GM23338 (cell line): ENCODE results near the gene TPST1. TPM values are rescaled to one million over a fixed set of nuclear protein-coding genes. Genes with fewer than 3 reads are reported as not detected.

Source experiments
- ATAC-seq: fragments of 200-7000 bp; cut with Tn5 transposase; 3 replicates; pipeline ENCODE4 v1.9.1; 2020
- DNase-seq: peaks from one replicate; pipeline ENCODE4 v3.0.0-alpha.2; 2015; ENCODE audit warnings: low spot score
- H2AFZ ChIP-seq: fragments of 200-600 bp; sonication (generic); 2 replicates; pipeline ENCODE4 v1.8.0; 2016; ENCODE audit warnings: antibody characterized with exemption, mild to moderate bottlenecking, moderate library complexity
- H3F3A ChIP-seq: fragments of 200-600 bp; sonication (generic); replicated peaks from 2 replicates; pipeline ENCODE4 v1.8.0; 2017; ENCODE audit warnings: antibody characterized with exemption, mixed run types, low read depth
- H3K27ac ChIP-seq: fragments of 200-600 bp; sonication (generic); 2 replicates; pipeline ENCODE4 v1.6.1; 2016; ENCODE audit warnings: low read depth
- H3K27me3 ChIP-seq: fragments of 200-600 bp; sonication (generic); 2 replicates; pipeline ENCODE4 v1.8.0; 2016; ENCODE audit warnings: mild to moderate bottlenecking, mixed run types, moderate library complexity; ENCODE audit not compliant: insufficient read depth
- H3K36me3 ChIP-seq: fragments of 200-600 bp; sonication (generic); 2 replicates; pipeline ENCODE4 v1.8.0; 2016; ENCODE audit warnings: mild to moderate bottlenecking; ENCODE audit not compliant: insufficient read depth
- H3K4me1 ChIP-seq: fragments of 200-600 bp; sonication (generic); 2 replicates; pipeline ENCODE4 v1.8.0; 2016; ENCODE audit warnings: mild to moderate bottlenecking, moderate library complexity; ENCODE audit not compliant: insufficient read depth
- H3K4me2 ChIP-seq: fragments of 200-600 bp; sonication (generic); 2 replicates; pipeline ENCODE4 v1.7.1; 2017; ENCODE audit warnings: mixed run types
- H3K4me3 ChIP-seq: fragments of 200-600 bp; sonication (generic); 2 replicates; pipeline ENCODE4 v1.6.1; 2016; ENCODE audit warnings: mixed run types
- H3K79me2 ChIP-seq: fragments of 200-600 bp; sonication (generic); replicated peaks from 2 replicates; pipeline ENCODE4 v1.8.0; 2017; ENCODE audit warnings: mild to moderate bottlenecking; ENCODE audit not compliant: insufficient read depth
- H3K9me2 ChIP-seq: fragments of 200-600 bp; sonication (generic); 2 replicates; pipeline ENCODE4 v1.8.0; 2017; ENCODE audit not compliant: insufficient read depth
- H4K20me1 ChIP-seq: fragments of 200-600 bp; sonication (generic); replicated peaks from 2 replicates; pipeline ENCODE4 v1.8.0; 2017; ENCODE audit warnings: mild to moderate bottlenecking; ENCODE audit not compliant: insufficient read depth
- H3K27ac Mint-ChIP-seq: 2 replicates; pipeline ENCODE4 v1.8.0; 2020; ENCODE audit warnings: inconsistent platforms, mild to moderate bottlenecking, moderate library complexity, mixed read lengths
- H3K27me3 Mint-ChIP-seq: 3 replicates; pipeline ENCODE4 v1.8.0; 2022; ENCODE audit warnings: low read depth, mild to moderate bottlenecking, moderate library complexity, mixed read lengths, inconsistent platforms; ENCODE audit not compliant: insufficient read depth, poor library complexity
- H3K36me3 Mint-ChIP-seq: 3 replicates; pipeline ENCODE4 v1.8.0; 2021; ENCODE audit warnings: low read depth, mild to moderate bottlenecking, inconsistent platforms, moderate library complexity, mixed read lengths
- H3K4me1 Mint-ChIP-seq: 3 replicates; pipeline ENCODE4 v1.8.0; 2020; ENCODE audit warnings: mild to moderate bottlenecking, inconsistent platforms, mixed read lengths
- H3K4me3 Mint-ChIP-seq: 3 replicates; pipeline ENCODE4 v1.8.0; 2021; ENCODE audit warnings: moderate library complexity, mild to moderate bottlenecking, inconsistent platforms, mixed read lengths
- H3K9me3 Mint-ChIP-seq: 3 replicates; pipeline ENCODE4 v1.8.0; 2020; ENCODE audit warnings: moderate library complexity, mild to moderate bottlenecking, inconsistent platforms, mixed read lengths
- CREB1 ChIP-seq: fragments of 250-450 bp; sonication (Bioruptor Pico); IDR thresholded peaks from 2 replicates; pipeline ENCODE4 v1.5.0; 2020; ENCODE audit warnings: low read depth, mild to moderate bottlenecking, moderate library complexity
- ETS1 ChIP-seq: IDR thresholded peaks from 2 replicates; pipeline ENCODE4 v1.6.1; 2016; ENCODE audit warnings: antibody characterized with exemption
- EZH2 ChIP-seq: fragments of 200-600 bp; sonication (generic); IDR thresholded peaks from one replicate; pipeline ENCODE4 v1.8.0; 2017; ENCODE audit warnings: antibody characterized with exemption, mild to moderate bottlenecking, low read depth; ENCODE audit not compliant: unreplicated experiment
- EZH2phosphoT487 ChIP-seq: fragments of 200-600 bp; sonication (generic); IDR thresholded peaks from one replicate; pipeline ENCODE4 v1.8.1; 2018; ENCODE audit warnings: antibody characterized with exemption; ENCODE audit not compliant: unreplicated experiment
- NANOG ChIP-seq: IDR thresholded peaks from 2 replicates; pipeline ENCODE4 v1.6.1; 2016; ENCODE audit warnings: antibody characterized with exemption, borderline replicate concordance
- STAT1 ChIP-seq: IDR thresholded peaks from one replicate; pipeline ENCODE4 v1.6.1; 2016; ENCODE audit warnings: antibody characterized with exemption; ENCODE audit not compliant: unreplicated experiment
- ZNF114 ChIP-seq: fragments of 250-450 bp; sonication (Bioruptor Pico); IDR thresholded peaks from 2 replicates; pipeline ENCODE4 v1.5.0; 2020; ENCODE audit warnings: mild to moderate bottlenecking, moderate library complexity
- ZNF462 ChIP-seq: fragments of 250-450 bp; sonication (Bioruptor Pico); IDR thresholded peaks from 2 replicates; pipeline ENCODE4 v1.5.0; 2020; ENCODE audit warnings: mild to moderate bottlenecking, moderate library complexity
- polyA plus RNA-seq: library from polyadenylated mRNA; unstranded; fragments of >200 nt; fragmentation: Nextera tagmentation; extraction: Ambion mirVana; gene quantifications from 2 replicates; pipeline ENCODE4 v1.2.1, GENCODE V29; 2016
- total RNA-seq: library from RNA; depleted of rRNA; stranded (reverse); fragments of >200 nt; shearing (Covaris generic); gene quantifications from 2 replicates; pipeline ENCODE4 v1.2.3, GENCODE V29; 2014

TPST1 gene
- total and polyA plus RNA-seq, 2 experiments from 2014 or later = 10.7 to 19.2 TPM

GRCh38 chr7:66301737-66302136, 96.6 kb downstream of the TPST1 start (continued):
- TF ChIP-seq ZNF462 (CRISPR knock-in tag) = no peak

DNA sequence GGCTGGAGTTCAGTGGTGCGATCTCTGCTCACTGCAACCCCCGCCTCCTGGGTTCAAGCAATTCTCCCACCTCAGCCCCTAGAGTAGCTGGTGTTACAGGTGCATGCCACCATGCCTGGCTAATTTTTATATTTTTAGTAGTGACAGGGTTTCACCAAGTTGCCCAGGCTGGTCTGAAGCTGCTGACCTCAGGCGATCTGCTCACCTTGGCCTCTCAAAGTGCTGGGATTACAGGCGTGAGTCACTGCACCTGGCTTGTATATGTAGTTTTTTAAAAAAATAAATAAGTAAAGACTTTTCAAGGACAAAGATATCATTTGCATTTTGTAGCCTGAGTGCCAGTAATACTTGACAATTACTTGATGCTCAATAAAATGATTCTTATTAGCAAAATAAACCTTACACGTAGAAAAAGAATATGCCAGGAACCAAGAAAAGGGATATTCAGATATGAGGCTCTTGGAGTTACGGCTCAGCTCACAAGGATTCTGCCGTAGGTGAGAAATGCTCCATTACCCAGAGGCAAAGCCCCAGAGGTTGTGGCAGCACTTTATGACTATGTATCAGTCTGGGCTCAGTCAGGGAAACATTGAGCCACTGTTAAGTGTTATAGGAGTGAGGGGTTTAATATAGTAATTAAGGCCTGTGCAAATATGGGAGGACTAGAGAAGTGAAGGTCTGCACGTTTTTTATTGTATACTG, 98.5 kb downstream of the TPST1 start:
- Mint-ChIP-seq H3K4me1 (peaks cover 21% of the 10 kb centered on the region), H3K27ac (peak overlapping the region; percentile 52), H3K36me3 (peaks cover 5% of the 10 kb centered on the region; the same call in 2 of the 3 replicates), H3K9me3 (peaks cover 6% of the 10 kb centered on the region; the same call in 2 of the 3 replicates), H3K4me3 (no peak overlapping the region), H3K27me3 (peaks cover 2% of the 10 kb centered on the region)
- Histone ChIP-seq H3K79me2 (no peaks in the 10 kb centered on the region), H3K9me2 (no peaks in the 10 kb centered on the region), H2AFZ (no peak overlapping the region), H4K20me1 (no peaks in the 10 kb centered on the region; the same call in 1 of the 2 replicates), H3K4me1 (peaks cover 25% of the 10 kb centered on the region), H3F3A (no peaks in the 10 kb centered on the region), H3K4me3 (no peak overlapping the region), H3K27ac (no peak overlapping the region), H3K36me3 (no peaks in the 10 kb centered on the region), H3K27me3 (no peaks in the 10 kb centered on the region), H3K4me2 (no peak overlapping the region)
- DNase-seq (no peak), ATAC-seq (no peak)
- TF ChIP-seq ZNF114 (no peak), NANOG (no peak), EZH2phosphoT487 (no peak), EZH2 (no peak), ETS1 (no peak), STAT1 (no peak), ZNF462 (CRISPR knock-in tag) (no peak), CREB1 (CRISPR knock-in tag) (no peak)
